Osteoblast (primary cell): ENCODE results near the gene SNX9. TPM values are rescaled to one million over a fixed set of nuclear protein-coding genes. Genes with fewer than 3 reads are reported as not detected.

Experiments
- DNase-seq: peaks from one replicate; pipeline ENCODE4 v3.0.0; 2011; ENCODE audit warnings: low spot score, mixed read lengths; ENCODE audit not compliant: insufficient read length; ENCODE audit errors: missing footprints
- H2AFZ ChIP-seq: 2 replicates; pipeline ENCODE4 v1.6.0; 2011; ENCODE audit warnings: mild to moderate bottlenecking, low read length
- H3K27ac ChIP-seq: 2 replicates; pipeline ENCODE4 v1.5.1; 2011; ENCODE audit warnings: mild to moderate bottlenecking, low read depth, low read length, moderate library complexity
- H3K27me3 ChIP-seq: 2 replicates; pipeline ENCODE4 v1.6.0; 2012; ENCODE audit warnings: mild to moderate bottlenecking, control low read depth, inconsistent platforms, low read length, moderate library complexity; ENCODE audit not compliant: insufficient read depth
- H3K36me3 ChIP-seq: 2 replicates; pipeline ENCODE4 v1.5.1; 2011; ENCODE audit warnings: mild to moderate bottlenecking, low read length, control low read depth, moderate library complexity; ENCODE audit not compliant: insufficient read depth
- H3K4me1 ChIP-seq: 2 replicates; pipeline ENCODE4 v1.5.1; 2011; ENCODE audit warnings: mild to moderate bottlenecking, low read length, control low read depth, moderate library complexity; ENCODE audit not compliant: insufficient read depth
- H3K4me2 ChIP-seq: 2 replicates; pipeline ENCODE4 v1.6.0; 2011; ENCODE audit warnings: mild to moderate bottlenecking, low read length; ENCODE audit not compliant: insufficient read depth
- H3K4me3 ChIP-seq: fragments of 200-600 bp; sonication (generic); 3 replicates; pipeline ENCODE4 v1.5.1; 2012; ENCODE audit warnings: mild to moderate bottlenecking, low read length, inconsistent platforms; ENCODE audit not compliant: insufficient read depth
- H3K79me2 ChIP-seq: 2 replicates; pipeline ENCODE4 v1.6.0; 2012; ENCODE audit warnings: mild to moderate bottlenecking, low read length, control low read depth, inconsistent platforms; ENCODE audit not compliant: insufficient read depth
- H3K9me3 ChIP-seq: 2 replicates; pipeline ENCODE4 v1.5.1; 2011; ENCODE audit warnings: low read depth, low read length, control low read depth
- H4K20me1 ChIP-seq: 2 replicates; pipeline ENCODE4 v1.6.0; 2012; ENCODE audit warnings: mild to moderate bottlenecking, low read length, control low read depth; ENCODE audit not compliant: insufficient read depth
- total RNA-seq: library from RNA; depleted of rRNA; stranded (reverse); fragments of >200 nt; gene quantifications from 2 replicates; pipeline ENCODE4 v1.2.3, GENCODE V29; 2012
- TF ChIP-seq, protein P1 (sequence below): IDR thresholded peaks from 2 replicates; pipeline ENCODE4 v1.5.1; 2011; ENCODE audit warnings: mild to moderate bottlenecking, low read depth, low read length, moderate library complexity; ENCODE audit errors: extremely low read depth

The SNX9 gene
- total RNA-seq, 1 donor: 147 TPM

DNA sequence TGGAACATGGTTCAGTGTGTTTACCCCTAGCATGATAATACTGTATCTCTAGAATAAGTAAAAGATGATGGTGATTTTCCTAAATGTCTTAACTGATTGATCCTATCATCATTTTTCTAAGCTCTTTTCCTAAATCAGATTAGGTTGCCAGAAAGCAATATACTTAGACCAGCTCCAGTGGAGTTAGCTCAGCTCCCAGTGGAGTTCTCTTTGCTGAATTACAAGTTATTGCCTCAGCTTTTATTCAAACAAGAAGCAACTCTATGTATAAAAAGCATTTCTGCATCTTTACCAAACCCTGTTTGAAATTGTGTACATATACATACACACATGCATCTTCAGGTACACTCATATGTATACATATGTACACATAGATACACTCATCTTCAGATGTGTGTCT lies 44.9 kb downstream of the SNX9 start:
- DNase-seq: peak; percentile 18

DNA sequence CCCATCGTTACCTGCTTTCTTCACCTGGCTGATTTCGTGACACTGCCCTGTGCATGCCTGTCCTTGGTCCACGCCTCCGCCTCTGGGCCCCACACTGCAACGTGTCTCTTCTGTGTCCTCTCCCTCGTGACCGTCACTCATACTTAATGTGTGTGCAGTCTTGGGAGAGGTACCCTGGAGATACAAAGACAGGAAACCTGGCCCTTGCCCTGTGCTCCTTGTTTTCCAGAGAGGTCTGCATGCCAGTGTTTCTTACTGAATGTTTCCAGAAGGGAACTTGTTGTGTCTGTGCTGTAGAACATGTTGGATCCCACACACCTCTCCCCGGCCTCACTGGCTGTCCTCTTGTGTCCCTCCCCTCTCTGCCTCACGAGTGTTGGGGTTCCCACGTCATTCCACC lies 45.8 kb downstream of the SNX9 start:
- peaks cover 32% of the 10 kb centered on the region for H3K36me3 ChIP-seq
- H2AFZ ChIP-seq: no peak overlapping the region
- H3K9me3 ChIP-seq: no peaks in the 10 kb centered on the region
- peaks cover 10% of the 10 kb centered on the region for H3K4me1 ChIP-seq
- no peaks in the 10 kb centered on the region for H3K27me3 ChIP-seq
- H4K20me1 ChIP-seq: peaks cover 38% of the 10 kb centered on the region
- H3K27ac ChIP-seq: no peak overlapping the region
- no peak overlapping the region for H3K4me3 ChIP-seq
- TF ChIP-seq, protein P1, sequence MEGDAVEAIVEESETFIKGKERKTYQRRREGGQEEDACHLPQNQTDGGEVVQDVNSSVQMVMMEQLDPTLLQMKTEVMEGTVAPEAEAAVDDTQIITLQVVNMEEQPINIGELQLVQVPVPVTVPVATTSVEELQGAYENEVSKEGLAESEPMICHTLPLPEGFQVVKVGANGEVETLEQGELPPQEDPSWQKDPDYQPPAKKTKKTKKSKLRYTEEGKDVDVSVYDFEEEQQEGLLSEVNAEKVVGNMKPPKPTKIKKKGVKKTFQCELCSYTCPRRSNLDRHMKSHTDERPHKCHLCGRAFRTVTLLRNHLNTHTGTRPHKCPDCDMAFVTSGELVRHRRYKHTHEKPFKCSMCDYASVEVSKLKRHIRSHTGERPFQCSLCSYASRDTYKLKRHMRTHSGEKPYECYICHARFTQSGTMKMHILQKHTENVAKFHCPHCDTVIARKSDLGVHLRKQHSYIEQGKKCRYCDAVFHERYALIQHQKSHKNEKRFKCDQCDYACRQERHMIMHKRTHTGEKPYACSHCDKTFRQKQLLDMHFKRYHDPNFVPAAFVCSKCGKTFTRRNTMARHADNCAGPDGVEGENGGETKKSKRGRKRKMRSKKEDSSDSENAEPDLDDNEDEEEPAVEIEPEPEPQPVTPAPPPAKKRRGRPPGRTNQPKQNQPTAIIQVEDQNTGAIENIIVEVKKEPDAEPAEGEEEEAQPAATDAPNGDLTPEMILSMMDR: no peak
- no peak for DNase-seq
- peaks cover 86% of the 10 kb centered on the region for H3K79me2 ChIP-seq
- H3K4me2 ChIP-seq: no peak overlapping the region

More for the DNA sequence above, 44.9 kb downstream of the SNX9 start:
- no peaks in the 10 kb centered on the region for H3K9me3 ChIP-seq
- peaks cover 10% of the 10 kb centered on the region for H3K4me1 ChIP-seq
- peaks cover 91% of the 10 kb centered on the region for H3K79me2 ChIP-seq
- H4K20me1 ChIP-seq: peaks cover 40% of the 10 kb centered on the region
- TF ChIP-seq, protein P1: no peak
- H2AFZ ChIP-seq: no peak overlapping the region
- peaks cover 28% of the 10 kb centered on the region for H3K36me3 ChIP-seq
- H3K27ac ChIP-seq: no peak overlapping the region
- no peak overlapping the region for H3K4me3 ChIP-seq
- no peaks in the 10 kb centered on the region for H3K27me3 ChIP-seq
- no peak overlapping the region for H3K4me2 ChIP-seq

DNA sequence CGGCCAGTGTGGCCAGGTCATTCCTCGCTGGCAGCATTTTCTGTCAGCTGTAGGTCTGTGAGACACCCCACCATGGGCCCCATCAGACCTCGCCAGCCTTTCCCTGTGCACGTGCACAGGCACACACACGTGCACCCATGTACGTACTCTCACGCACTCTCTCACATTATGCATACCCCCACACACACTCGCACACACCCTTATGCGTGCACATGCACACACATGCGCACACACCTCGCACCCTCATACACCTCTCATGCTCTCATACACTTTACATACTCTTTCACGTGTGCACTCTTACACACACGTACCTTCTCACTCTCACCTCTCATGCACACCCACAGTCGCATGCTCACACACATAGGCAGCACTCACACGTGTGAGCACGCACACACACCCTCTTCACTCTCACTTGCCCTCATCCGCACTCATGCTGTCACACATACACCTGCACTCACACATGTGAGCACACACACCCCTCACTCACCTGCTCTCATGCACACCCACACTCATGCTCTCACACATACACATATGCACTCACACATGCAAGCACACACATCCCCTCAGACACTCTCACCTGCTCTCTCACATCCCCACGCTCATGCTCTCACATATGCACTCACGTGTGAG lies 46.7 kb downstream of the SNX9 start:
- Histone ChIP-seq H3K4me3 (no peak overlapping the region), H4K20me1 (peaks cover 31% of the 10 kb centered on the region), H3K27ac (no peak overlapping the region), H3K79me2 (peaks cover 86% of the 10 kb centered on the region), H2AFZ (no peak overlapping the region), H3K9me3 (no peaks in the 10 kb centered on the region), H3K4me1 (peaks cover 10% of the 10 kb centered on the region), H3K27me3 (no peaks in the 10 kb centered on the region), H3K36me3 (peaks cover 41% of the 10 kb centered on the region), H3K4me2 (no peak overlapping the region)
- TF ChIP-seq, protein P1: no peak
- peak; percentile 14 for DNase-seq

DNA sequence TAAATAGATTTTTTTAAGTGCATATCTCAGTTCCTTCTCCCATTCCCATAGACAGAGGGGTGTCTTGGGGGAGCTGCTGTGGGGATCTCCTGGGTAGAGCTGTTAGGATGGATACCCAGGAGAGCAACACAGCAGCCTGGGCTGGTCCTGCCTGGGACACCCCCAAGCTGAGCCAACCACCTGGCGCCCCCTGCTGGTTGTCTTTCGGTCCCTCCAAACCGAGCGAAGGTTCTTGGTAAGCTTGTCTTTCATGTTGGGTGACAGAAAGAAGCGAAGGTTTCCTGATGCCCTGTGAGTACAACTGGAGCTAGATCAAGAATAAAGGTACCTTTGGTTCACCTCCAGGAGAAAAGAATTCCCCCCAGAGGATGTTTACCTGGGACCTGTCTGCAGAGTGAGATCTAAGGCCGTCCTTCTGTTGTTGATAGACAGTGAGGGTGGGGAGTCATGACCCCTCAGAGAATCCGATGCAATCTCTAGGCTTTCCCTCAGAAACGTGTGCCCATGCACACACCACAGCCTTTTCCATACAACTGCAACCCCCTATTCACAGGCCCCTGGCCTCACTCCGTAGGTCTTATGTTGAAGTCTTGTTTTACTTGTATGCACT lies 50.8 kb downstream of the SNX9 start:
- TF ChIP-seq, protein P1: peak; percentile 86
- no peak overlapping the region for H3K4me2 ChIP-seq
- no peaks in the 10 kb centered on the region for H3K4me1 ChIP-seq
- peaks cover 19% of the 10 kb centered on the region for H4K20me1 ChIP-seq
- peaks cover 76% of the 10 kb centered on the region for H3K36me3 ChIP-seq
- no peak overlapping the region for H3K27ac ChIP-seq
- H3K9me3 ChIP-seq: no peaks in the 10 kb centered on the region
- no peak overlapping the region for H3K4me3 ChIP-seq
- no peak overlapping the region for H2AFZ ChIP-seq
- H3K27me3 ChIP-seq: no peaks in the 10 kb centered on the region
- DNase-seq: peak; percentile 92
- H3K79me2 ChIP-seq: peaks cover 65% of the 10 kb centered on the region
